Prostate gland (tissue), 2 donors: ENCODE data around the gene PPP4C.

Experiments
- CTCF ChIP-seq, 4 experiments: fragments of 200-600 bp in 2 of 4; fragments of 450-650 bp in 2 of 4; sonication (generic) in 2 of 4; IDR thresholded peaks; 1 replicate in 3 of 4; 2 replicates in 1 of 4; pipeline ENCODE4 v1.5.1; 2016 to 2019; ENCODE audit warnings: antibody characterized with exemption in 4 of 4, mild to moderate bottlenecking in 2 of 4, moderate library complexity in 2 of 4
- POLR2AphosphoS5 ChIP-seq: sonication (generic); formaldehyde crosslinking; IDR thresholded peaks from one replicate; pipeline ENCODE4 v1.6.1; 2017; ENCODE audit warnings: antibody characterized with exemption

GRCh38 chr16:30068750-30069610 is 6.8 kb upstream of the PPP4C start:
- TF ChIP-seq CTCF (IDR thresholded peaks at IDR 0.05) (peak in 2 of 4 experiments; percentile 39 to 52), POLR2AphosphoS5 (no peak)
